Naive thymus-derived CD8-positive, alpha-beta T cell (primary cell): Measurements from ENCODE around the gene OSBPL7. TPM values are rescaled to one million over a fixed set of nuclear protein-coding genes. Genes with fewer than 3 reads are reported as not detected.
A peak's percentile ranks its signal among the peaks of the same experiment; 100 is the strongest.

Source experiments
- ATAC-seq, 2 donors: fragments of 150-1000 bp; cut with Tn5 transposase in 1 of 2; sonication (Bioruptor Pico), chemical (Tn5 transposase) in 1 of 2; 1 replicate in 1 of 2; 2 replicates in 1 of 2; pipeline ENCODE4 v1.10.0; 2021; ENCODE audit warnings: mild to moderate bottlenecking in 2 of 2, moderate library complexity in 2 of 2
- POLR2A ChIA-PET: fragments of 350-600 bp; sonication (Branson Sonifier 250); formaldehyde crosslinking; loops from one replicate; lab custom pipeline; 2021; ENCODE audit warnings: antibody characterized with exemption; lab: Charles Lee
- DNase-seq, 10 donors: peaks; one replicate each; pipeline versions ENCODE4 v3.0.0 to v3.0.0-alpha.2; 2020 to 2022
- H3K27ac Mint-ChIP-seq, 10 donors: one replicate each; pipeline ENCODE4 v1.8.0; 2020 to 2022; ENCODE audit warnings: mild to moderate bottlenecking in 10 of 10, mixed read lengths in 10 of 10, moderate library complexity in 4 of 10, inconsistent platforms in 1 of 10
- H3K27me3 Mint-ChIP-seq, 5 donors: one replicate each; pipeline ENCODE4 v1.8.0; 2021 to 2022; ENCODE audit warnings: mixed read lengths in 5 of 5
- H3K36me3 Mint-ChIP-seq, 3 donors: one replicate each; pipeline ENCODE4 v1.8.0; 2020 to 2022; ENCODE audit warnings: mixed read lengths in 3 of 3, mild to moderate bottlenecking in 2 of 3, inconsistent platforms in 1 of 3
- H3K4me1 Mint-ChIP-seq, 4 donors: one replicate each; pipeline ENCODE4 v1.8.0; 2021 to 2022; ENCODE audit warnings: mixed read lengths in 4 of 4
- H3K4me3 Mint-ChIP-seq, 10 donors: one replicate each; pipeline ENCODE4 v1.8.0; 2020 to 2022; ENCODE audit warnings: mild to moderate bottlenecking in 10 of 10, mixed read lengths in 10 of 10, moderate library complexity in 6 of 10, inconsistent platforms in 1 of 10
- H3K9me3 Mint-ChIP-seq, 9 donors: one replicate each; pipeline ENCODE4 v1.8.0; 2020 to 2022; ENCODE audit warnings: mixed read lengths in 9 of 9, mild to moderate bottlenecking in 3 of 9, inconsistent platforms in 1 of 9, moderate library complexity in 1 of 9
- polyA plus RNA-seq, 3 donors: library from polyadenylated mRNA; unstranded; fragments of 300-500 nt; fragmentation: Illumina TruSeq; gene quantifications; one replicate each; pipeline ENCODE4 v1.2.3, GENCODE V29; 2021
- total RNA-seq, 8 experiments: library from RNA in 2 of 8; stranded (reverse) in 2 of 8; gene quantifications; one replicate each; pipeline ENCODE4 v1.2.3 and lab custom pipeline; 2021 to 2026

OSBPL7 gene
- total and polyA plus RNA-seq, 5 experiments from 2014 or later: 3.6 to 48.1 (median 6.8) TPM

DNA sequence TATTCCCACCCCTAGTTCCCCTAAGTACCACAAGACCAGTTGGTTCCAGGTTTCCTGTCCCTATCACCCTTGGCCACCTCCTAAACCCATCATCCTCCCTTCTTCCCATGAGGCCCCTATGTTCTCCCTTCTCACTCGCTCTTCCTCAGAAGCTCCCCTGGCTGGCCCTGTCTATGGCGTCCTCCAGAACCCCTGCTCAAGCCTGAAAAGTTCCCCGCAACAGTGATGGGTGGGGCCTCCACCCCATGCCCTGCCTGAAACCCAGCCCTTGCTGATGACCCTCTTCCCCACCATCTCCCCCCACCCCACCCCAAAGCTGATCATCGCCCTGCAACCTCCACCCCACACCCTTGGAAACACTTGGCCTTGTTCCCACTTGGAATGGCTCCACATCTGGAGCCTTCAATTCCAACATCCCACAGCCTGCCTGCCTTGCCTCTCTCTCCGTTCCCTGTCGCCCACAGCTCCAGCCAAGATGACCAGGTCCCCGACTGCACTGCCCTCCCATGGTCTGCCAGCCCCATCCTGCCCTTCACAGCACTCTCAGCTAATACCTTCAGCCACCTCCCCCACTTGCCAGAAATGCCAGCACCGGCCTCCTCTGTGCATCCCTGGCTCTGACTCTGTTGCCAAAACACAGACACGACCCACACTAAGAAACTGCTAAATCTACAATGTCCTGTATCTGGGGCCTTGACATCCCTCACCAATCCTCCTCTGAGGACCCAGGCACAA lies 10.5 kb downstream of the OSBPL7 start:
- Mint-ChIP-seq H3K4me1 (peaks cover 3 to 7% (median 5%) of the 10 kb centered on the region in 4 donors), H3K27me3 (no peaks in the 10 kb centered on the region), H3K36me3 (peaks cover 0 to 79% (median 13%) of the 10 kb centered on the region in 3 donors), H3K4me3 (no peak overlapping the region), H3K9me3 (no peaks in the 10 kb centered on the region), H3K27ac (peak overlapping the region in 7 of 10 donors; percentile 9 to 89 (median 68))
- DNase-seq (peak in 1 of 10 donors; percentile 44), ATAC-seq (no peak)
- POLR2A ChIA-PET: no interaction called here

- peak overlapping the region in 6 of 10 donors; percentile 42 to 86 (median 54) for H3K27ac Mint-ChIP-seq
Measured at GRCh38 chr17:47810200-47810821, 11.3 kb downstream of the OSBPL7 start.

DNA sequence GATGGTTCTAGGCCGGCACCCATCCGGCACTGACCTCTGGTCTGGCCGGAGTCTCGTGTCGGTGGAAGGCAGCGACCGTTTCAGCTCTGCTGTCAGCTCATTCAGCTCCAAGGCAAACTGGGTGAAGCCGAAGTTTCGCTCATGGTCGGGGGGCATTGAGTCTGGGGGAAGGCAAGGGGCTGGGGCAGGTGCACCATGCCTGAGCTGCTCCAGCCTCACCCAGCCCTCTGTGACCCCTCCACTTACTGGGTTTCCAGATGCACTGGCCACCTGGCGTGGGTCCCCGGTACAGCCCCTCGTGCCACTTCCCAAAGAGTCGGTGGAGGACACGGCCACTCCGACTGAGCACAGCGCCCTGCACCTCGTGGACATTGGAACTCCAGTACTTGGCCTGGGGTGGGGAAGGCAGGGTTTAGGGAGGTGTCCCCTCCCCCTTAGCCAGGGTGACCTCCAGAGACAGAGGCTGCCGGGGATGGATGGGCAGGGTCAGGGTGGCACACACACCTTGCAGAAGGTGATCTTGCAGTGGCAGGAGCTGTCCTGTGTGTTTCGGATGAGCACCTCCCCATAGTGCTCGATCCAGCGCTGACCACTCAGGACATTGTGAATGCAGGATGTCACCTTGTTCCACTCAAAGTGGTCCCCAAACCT lies 12.6 kb downstream of the OSBPL7 start:
- POLR2A ChIA-PET: no interaction called here

More at GRCh38 chr17:47810200-47810821, 11.3 kb downstream of the OSBPL7 start:
- POLR2A ChIA-PET: interaction anchor here (0.6 kb wide), 1 partner anchor 255 kb away, joined by 5 read pairs; no protein-coding TSS in a partner anchor
- Mint-ChIP-seq H3K4me1 (peaks cover 3 to 7% (median 5%) of the 10 kb centered on the region in 4 donors), H3K9me3 (no peaks in the 10 kb centered on the region), H3K27me3 (no peaks in the 10 kb centered on the region), H3K4me3 (no peak overlapping the region), H3K36me3 (peaks cover 0 to 72% (median 13%) of the 10 kb centered on the region in 3 donors)
- DNase-seq: peak in 2 of 10 donors; percentile 18 to 19
- peak in 1 of 2 donors; percentile 23 for ATAC-seq

DNA sequence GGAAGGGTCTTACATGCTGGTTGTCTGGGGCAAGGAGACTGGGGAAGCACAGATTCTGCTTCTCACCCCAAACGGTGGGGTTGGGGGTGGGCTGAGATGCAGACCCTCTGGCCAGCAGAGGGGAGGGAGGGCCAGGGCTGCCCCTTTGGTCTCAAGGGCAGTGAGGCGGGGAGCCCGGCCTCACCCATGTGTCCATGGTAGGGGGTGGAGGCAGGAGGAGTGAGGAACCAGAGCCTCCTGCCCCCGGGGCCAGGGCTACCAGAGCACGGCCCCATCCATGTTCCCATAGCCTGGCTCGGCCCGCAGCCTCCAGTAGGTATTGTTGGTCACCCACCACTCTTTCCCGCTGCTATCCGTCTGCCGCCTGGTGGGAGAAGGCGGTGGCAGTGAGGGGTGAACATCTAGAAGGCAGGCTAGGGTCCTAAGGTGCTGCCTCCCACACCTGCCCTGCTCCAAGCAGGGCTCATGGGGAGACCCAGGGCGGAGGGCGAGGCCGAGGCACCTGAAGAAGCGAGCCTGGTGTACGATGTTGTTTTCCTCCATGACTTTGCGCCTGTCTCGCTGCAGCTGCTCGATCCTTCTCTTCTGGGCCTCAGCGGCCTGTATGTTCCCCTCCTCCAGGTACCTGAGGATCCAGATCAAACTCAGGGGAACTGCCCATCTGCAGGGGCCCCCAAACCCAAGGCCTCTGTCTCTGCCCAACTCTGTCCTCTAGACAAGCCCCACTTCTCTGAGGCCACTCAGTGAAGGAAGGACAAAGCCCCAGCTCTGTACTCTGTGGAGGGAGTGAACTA lies 13.4 kb downstream of the OSBPL7 start:
- no peaks in the 10 kb centered on the region for H3K27me3 Mint-ChIP-seq
- peaks cover 0 to 65% (median 10%) of the 10 kb centered on the region in 3 donors for H3K36me3 Mint-ChIP-seq
- peak overlapping the region in 4 of 10 donors; percentile 40 to 65 (median 62) for H3K27ac Mint-ChIP-seq
- peaks cover 3 to 7% (median 5%) of the 10 kb centered on the region in 4 donors for H3K4me1 Mint-ChIP-seq
- DNase-seq: no peak
- no peak for ATAC-seq
- H3K9me3 Mint-ChIP-seq: no peaks in the 10 kb centered on the region
- POLR2A ChIA-PET: no interaction called here
- no peak overlapping the region for H3K4me3 Mint-ChIP-seq

More for the DNA sequence above, 12.6 kb downstream of the OSBPL7 start:
- H3K9me3 Mint-ChIP-seq: no peaks in the 10 kb centered on the region
- H3K4me1 Mint-ChIP-seq: peaks cover 3 to 7% (median 5%) of the 10 kb centered on the region in 4 donors
- DNase-seq (peak in 1 of 10 donors; percentile 59), ATAC-seq (no peak)
- no peak overlapping the region for H3K4me3 Mint-ChIP-seq
- H3K27ac Mint-ChIP-seq: peak overlapping the region in 2 of 10 donors; percentile 27 to 63
- no peaks in the 10 kb centered on the region for H3K27me3 Mint-ChIP-seq
- H3K36me3 Mint-ChIP-seq: peaks cover 0 to 66% (median 10%) of the 10 kb centered on the region in 3 donors

DNA sequence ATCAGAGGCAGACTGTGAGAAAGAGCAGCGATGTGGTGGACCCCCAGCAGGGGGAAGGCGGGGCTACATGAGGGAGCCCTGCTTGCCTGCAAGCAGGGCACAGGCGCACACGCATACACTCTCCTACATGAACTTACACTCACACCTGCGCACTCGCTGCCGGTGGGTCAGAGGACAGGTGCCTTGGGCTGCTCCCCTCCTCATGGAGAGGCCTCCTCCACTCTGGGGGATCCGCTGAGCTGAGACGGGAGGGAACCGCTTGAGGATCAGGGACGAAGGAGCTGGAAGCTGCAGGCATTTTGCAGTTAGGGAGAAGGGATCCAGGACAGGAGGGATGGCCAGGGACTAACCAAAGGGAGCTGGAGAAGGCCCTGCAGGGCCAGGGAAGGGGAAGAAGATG lies 14.2 kb downstream of the OSBPL7 start:
- peaks cover 0 to 57% (median 10%) of the 10 kb centered on the region in 3 donors for H3K36me3 Mint-ChIP-seq
- H3K27ac Mint-ChIP-seq: peak overlapping the region in 2 of 10 donors; percentile 27 to 83
- peaks cover under 1 to 6% (median 2%) of the 10 kb centered on the region in 4 donors for H3K4me1 Mint-ChIP-seq
- H3K4me3 Mint-ChIP-seq: no peak overlapping the region
- H3K27me3 Mint-ChIP-seq: no peaks in the 10 kb centered on the region
- H3K9me3 Mint-ChIP-seq: no peaks in the 10 kb centered on the region
- ATAC-seq (no peak), DNase-seq (no peak)
- POLR2A ChIA-PET: no interaction called here

DNA sequence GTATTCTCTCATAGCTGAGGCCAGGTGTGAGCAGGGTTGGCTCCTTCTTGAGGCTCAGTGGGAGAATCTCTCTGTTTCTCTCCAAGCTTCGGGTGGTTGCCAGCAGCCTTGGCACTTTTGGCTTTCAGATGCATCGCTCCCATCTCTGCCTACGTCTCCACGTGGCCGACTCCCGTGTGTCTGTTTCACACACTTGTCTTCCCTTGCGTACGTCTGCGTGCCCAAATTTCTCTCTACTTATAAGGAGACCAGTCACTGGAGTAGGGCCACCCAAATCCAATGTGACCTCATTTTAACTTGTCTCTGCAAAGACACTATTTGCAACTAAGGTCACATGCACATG lies 14.7 kb downstream of the OSBPL7 start:
- Mint-ChIP-seq H3K4me1 (peaks cover 0 to 8% (median 1%) of the 10 kb centered on the region in 4 donors), H3K27me3 (peaks cover 0 to 2% (median 0%) of the 10 kb centered on the region in 5 donors), H3K9me3 (no peaks in the 10 kb centered on the region), H3K4me3 (no peak overlapping the region), H3K36me3 (peaks cover 0 to 52% (median 10%) of the 10 kb centered on the region in 3 donors), H3K27ac (peak overlapping the region in 2 of 10 donors; percentile 19 to 83)
- POLR2A ChIA-PET: no interaction called here
- no peak for ATAC-seq
- no peak for DNase-seq

DNA sequence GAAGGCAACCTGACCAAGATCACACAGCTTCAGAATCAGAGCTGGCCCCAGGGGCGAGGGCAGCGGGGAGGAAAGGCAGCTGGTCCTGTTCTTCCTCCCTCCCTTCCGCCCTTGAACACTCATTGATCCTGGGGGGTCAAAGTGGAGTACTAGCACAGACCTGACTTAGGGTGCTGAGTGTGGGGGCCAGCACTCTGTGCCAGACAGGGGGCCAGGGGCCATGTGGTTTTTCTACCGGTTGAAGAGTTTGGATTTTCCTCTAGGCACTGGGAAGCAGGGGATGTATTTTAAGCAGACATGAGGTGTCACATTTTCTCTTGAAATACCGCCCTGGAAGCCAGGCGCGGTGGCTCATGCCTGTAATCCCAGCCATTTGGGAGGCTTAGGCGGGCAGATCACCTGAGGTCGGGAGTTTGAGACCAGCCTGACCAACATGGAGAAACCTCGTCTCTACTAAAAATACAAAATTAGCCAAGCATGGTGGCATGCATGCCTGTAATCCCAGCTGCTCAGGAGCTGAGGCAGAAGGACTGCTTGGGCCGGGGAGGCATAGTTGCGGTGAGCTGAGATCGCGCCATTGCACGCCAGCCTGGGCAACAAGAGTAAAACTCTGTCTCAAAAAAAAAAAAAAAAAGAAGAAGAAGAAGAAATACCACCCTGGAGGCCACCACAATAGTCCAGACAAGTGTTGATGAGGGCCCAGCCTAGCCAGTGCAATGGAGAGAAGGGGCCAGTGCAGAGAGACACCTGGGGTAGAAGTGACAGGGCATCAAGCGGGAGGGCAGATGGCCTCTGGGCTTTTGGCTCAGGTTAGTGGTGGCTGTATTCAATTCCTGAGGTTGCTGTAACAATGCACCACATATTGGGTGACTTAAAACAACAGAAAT lies 15.3 kb downstream of the OSBPL7 start:
- DNase-seq (no peak), ATAC-seq (no peak)
- Mint-ChIP-seq H3K36me3 (peaks cover 0 to 46% (median 5%) of the 10 kb centered on the region in 3 donors), H3K27me3 (peaks cover 0 to 2% (median 0%) of the 10 kb centered on the region in 5 donors), H3K4me3 (no peak overlapping the region), H3K27ac (peak overlapping the region in 1 of 10 donors; percentile 43), H3K9me3 (no peaks in the 10 kb centered on the region), H3K4me1 (peaks cover 0 to 8% (median under 1%) of the 10 kb centered on the region in 4 donors)
- POLR2A ChIA-PET: no interaction called here

GRCh38 chr17:47804461-47804860 lies 17.1 kb downstream of the OSBPL7 start:
- DNase-seq: no peak
- Mint-ChIP-seq H3K27me3 (peaks cover 0 to 2% (median 0%) of the 10 kb centered on the region in 5 donors), H3K27ac (no peak overlapping the region), H3K9me3 (no peaks in the 10 kb centered on the region), H3K36me3 (peaks cover 0 to 27% (median 3%) of the 10 kb centered on the region in 3 donors), H3K4me1 (peaks cover 0 to 3% (median 0%) of the 10 kb centered on the region in 4 donors), H3K4me3 (no peak overlapping the region)
- no peak for ATAC-seq
- POLR2A ChIA-PET: no interaction called here

DNA sequence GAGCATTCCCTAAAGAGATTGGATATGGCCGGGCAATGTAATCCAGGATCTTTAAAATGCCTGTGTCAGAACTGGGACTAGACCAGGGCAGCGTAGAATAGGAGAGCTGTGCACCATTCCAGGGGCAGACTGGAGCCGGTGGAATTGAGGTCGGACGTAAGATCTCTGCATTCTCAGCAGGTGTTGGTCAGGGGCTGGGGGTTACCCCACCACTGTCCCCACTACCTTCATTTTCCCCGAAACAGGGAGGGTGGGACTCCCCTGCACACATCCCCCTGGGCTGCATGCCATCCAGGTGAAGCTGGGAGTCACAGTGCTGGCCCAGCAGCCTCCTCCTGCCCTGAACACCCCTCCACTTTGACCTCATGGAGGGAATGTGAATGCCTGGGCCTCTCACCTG lies 17.8 kb downstream of the OSBPL7 start:
- Mint-ChIP-seq H3K27me3 (peaks cover 0 to 2% (median 0%) of the 10 kb centered on the region in 5 donors), H3K9me3 (no peaks in the 10 kb centered on the region), H3K4me1 (peaks cover 0 to 3% (median 0%) of the 10 kb centered on the region in 4 donors), H3K36me3 (peaks cover 0 to 22% (median 3%) of the 10 kb centered on the region in 3 donors), H3K4me3 (no peak overlapping the region), H3K27ac (no peak overlapping the region)
- POLR2A ChIA-PET: no interaction called here
- DNase-seq: no peak
- no peak for ATAC-seq

- H3K27me3 Mint-ChIP-seq: peaks cover 0 to 4% (median 0%) of the 10 kb centered on the region in 5 donors
- H3K36me3 Mint-ChIP-seq: peaks cover 0 to 17% (median 2%) of the 10 kb centered on the region in 3 donors
- POLR2A ChIA-PET: no interaction called here
- DNase-seq (no peak), ATAC-seq (no peak)
- no peak overlapping the region for H3K4me3 Mint-ChIP-seq
- H3K9me3 Mint-ChIP-seq: no peaks in the 10 kb centered on the region
- peaks cover 0 to 3% (median 0%) of the 10 kb centered on the region in 4 donors for H3K4me1 Mint-ChIP-seq
- peak overlapping the region in 1 of 10 donors; percentile 10 for H3K27ac Mint-ChIP-seq
Measured at GRCh38 chr17:47803201-47803600, 18.4 kb downstream of the OSBPL7 start.

- H3K27ac Mint-ChIP-seq: no peak overlapping the region
- POLR2A ChIA-PET: no interaction called here
- peak; percentile 87 to 95 for ATAC-seq
- no peak overlapping the region for H3K4me3 Mint-ChIP-seq
- H3K27me3 Mint-ChIP-seq: peaks cover 0 to 9% (median 1%) of the 10 kb centered on the region in 5 donors
- H3K4me1 Mint-ChIP-seq: peaks cover 0 to 3% (median 0%) of the 10 kb centered on the region in 4 donors
- H3K36me3 Mint-ChIP-seq: peaks cover 0 to 11% (median 1%) of the 10 kb centered on the region in 3 donors
- peak; percentile 20 to 77 (median 44) for DNase-seq
- H3K9me3 Mint-ChIP-seq: no peaks in the 10 kb centered on the region
Measured at GRCh38 chr17:47802341-47803022, 19.1 kb downstream of the OSBPL7 start.
